ENCODE measurements around the gene CPEB2.

The CPEB2 gene

GRCh38 chr4:15001869-15002658 is at the start of gene CPEB2:
Gene CPEB2, plus strand, starts transcription at chr4:15002481. Its CDS starts 193 bp downstream, at chr4:15002674.
- DNase-seq (ENCODE audit: low spot score), result peak; percentile 96

GRCh38 chr4:14958436-14958835 is 43.8 kb upstream of the CPEB2 start:
- DNase-seq (ENCODE audit: low spot score), result no peak

DNA sequence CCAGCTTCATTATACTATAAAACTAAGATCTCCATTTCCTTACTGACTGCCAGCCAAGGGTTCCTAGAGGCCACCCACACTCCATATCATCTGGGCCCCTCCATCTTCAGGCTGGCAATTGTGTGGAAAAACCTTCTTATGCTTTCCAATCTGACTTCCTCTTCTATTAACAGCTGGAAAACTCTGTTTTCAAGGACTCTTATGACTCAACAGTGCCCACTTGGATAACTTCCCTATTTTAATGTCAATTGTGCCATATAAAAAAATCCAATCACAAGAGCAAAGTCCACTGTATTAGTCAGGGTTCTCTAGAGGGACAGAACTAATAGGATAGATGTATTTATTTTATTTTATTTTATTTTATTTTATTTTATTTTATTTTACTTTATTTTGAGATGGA is 41.0 kb upstream of the CPEB2 start:
- no peak for DNase-seq (ENCODE audit: low spot score)

- DNase-seq (ENCODE audit: low spot score), result no peak
Observed at GRCh38 chr4:14965071-14965470, 37.2 kb upstream of the CPEB2 start.

DNA sequence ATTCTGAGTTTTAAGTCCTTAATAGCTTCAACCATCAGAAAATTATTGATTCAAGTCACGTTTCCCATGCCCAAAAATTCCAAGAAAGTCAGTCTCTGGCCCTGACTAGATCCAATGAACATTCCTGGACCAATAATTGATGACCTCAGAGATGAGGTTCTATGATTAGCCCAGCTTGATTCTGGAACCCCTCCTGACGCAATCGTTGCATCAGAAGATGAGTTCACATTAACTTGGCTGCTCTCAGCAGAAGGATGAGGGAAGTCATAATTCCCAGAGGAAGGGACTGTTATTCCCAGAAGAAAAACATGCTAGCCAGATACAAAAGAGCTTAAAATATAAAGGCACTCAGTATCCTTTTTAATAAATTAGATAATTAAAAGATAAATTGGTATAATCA is 34.3 kb upstream of the CPEB2 start:
- no peak for DNase-seq (ENCODE audit: low spot score)

- no peak for DNase-seq (ENCODE audit: low spot score)
Observed at GRCh38 chr4:14977830-14978229, 24.5 kb upstream of the CPEB2 start.

- no peak for DNase-seq (ENCODE audit: low spot score)
Observed at GRCh38 chr4:14984448-14984847, 17.8 kb upstream of the CPEB2 start.

- DNase-seq (ENCODE audit: low spot score), result no peak
Observed at GRCh38 chr4:14985161-14985560, 17.1 kb upstream of the CPEB2 start.

- no peak for DNase-seq (ENCODE audit: low spot score)
Observed at GRCh38 chr4:14985843-14986242, 16.4 kb upstream of the CPEB2 start.

DNA sequence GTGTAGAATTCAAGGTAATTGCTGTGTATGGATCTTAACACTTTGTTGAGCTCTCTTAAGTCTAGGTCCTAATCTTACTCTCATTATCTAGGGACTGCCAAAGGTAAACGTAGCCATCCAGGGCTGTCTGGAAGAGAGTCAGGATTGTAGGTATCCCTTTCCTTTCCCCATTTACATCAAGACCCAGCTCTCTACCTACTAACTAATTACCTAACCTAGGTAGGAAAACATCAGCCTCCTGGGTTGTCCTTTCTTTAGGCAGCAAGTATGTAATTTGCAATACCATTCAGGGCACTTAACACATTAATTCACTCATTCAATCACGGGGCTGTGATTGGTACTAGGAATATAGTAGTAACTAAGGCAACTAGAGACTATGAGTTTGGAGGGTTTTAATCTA is 15.2 kb upstream of the CPEB2 start:
- no peak for DNase-seq (ENCODE audit: low spot score)

DNA sequence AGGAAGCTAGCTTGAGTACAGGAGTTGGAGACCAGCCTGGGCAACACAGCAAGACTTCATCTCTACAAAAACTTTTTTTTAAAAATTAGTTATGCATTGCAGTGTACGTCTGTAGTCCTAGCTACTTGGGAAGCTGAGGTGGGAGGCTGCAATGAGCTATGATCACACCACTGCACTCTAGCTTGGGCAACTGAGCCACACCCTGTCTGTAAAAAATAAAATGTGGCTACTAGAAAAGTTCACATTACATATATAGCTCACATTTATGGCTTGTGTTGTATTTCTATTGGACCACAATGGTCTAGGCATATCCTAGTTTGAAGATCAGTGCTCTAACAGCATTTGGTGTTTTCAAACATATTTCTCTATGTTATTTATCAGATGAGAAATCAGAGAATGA is 11.8 kb upstream of the CPEB2 start:
- no peak for DNase-seq (ENCODE audit: low spot score)

DNA sequence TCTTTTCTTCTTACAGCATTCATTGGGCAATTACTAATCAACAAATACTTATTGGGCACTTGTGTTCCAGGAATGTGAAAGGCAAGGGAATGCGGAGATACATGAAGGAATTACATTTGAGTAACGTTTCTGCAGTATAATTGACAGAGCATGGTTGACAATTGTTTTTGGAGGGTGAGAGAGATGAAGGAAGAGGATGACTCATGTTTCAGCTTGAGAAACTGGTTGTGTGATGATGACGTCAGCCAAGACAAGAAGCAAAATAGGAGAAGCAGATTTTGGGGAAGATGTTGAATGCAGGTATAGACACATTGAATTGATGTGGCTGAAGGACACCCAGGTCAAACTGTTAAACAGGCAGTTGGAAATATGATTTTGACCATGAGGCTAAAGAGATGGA is 8.0 kb upstream of the CPEB2 start:
- DNase-seq (ENCODE audit: low spot score), result no peak

DNA sequence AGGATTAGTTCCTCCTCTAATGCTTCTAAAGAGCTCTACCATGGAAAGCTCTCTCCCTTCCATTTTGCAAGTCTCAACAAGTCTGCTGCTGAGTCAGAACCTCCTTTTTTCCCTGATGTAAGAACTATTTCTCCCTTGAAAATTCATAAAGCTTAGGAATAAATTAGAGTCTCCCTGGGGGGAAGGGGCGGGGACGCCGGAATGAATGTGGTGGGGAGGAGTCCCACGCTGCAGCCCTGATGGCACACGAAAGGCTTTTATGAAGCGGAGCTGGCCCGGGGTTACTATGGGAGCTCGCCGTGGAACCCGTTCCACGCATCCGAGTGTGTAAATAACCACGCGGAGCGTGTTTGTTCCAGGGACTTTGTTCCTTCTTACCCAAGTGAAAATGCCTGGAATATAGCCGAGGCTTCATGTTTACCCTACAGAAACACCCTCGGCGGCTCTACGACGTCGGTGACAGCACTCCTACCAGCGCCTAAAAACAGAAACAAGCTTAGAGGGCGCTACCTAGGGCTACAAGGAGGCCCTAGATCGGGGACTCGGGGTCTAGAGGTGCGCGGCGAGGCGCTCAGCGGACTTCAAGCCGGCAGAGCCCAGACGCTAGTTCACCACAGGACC is 923 bp upstream of the CPEB2 start:
- DNase-seq (ENCODE audit: low spot score), result peak; percentile 84

DNA sequence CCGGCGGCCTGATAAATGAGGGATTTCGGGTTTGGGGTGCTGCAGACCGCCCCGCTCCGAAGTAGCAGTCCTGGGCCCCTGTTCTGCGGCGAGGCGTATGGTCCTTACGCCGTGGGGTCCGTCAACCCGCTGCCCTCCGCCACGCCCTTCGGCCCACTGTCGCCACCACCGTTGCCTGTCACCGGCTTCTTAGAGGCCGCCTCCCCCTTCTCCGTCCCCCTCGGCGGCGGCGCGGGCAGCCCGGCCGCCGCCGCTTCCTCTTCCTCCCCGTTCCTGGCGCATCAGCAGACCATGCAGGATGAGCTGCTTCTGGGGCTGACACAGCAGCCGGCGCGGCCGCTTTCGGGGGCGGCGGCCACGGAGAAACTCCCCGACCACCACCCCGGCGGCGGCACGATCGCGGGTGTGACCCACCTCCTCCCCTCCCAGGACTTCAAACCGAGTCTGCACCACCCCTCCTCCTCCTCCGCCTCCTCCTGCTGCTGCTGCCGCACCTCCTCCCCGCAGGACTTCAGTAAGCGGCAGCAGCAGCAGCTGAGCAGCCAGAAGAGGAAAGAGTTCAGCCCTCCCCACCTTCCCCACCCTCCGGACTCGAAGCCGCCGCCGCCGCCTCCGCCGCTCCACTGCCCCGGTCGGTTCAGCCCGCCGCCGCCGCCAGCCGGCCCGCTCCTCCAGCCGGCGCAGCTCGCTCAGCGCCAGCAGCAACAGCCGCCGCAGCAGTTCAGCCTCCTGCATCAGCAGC is 549 bp downstream of the CPEB2 start:
- DNase-seq (ENCODE audit: low spot score), result peak; percentile 79

DNA sequence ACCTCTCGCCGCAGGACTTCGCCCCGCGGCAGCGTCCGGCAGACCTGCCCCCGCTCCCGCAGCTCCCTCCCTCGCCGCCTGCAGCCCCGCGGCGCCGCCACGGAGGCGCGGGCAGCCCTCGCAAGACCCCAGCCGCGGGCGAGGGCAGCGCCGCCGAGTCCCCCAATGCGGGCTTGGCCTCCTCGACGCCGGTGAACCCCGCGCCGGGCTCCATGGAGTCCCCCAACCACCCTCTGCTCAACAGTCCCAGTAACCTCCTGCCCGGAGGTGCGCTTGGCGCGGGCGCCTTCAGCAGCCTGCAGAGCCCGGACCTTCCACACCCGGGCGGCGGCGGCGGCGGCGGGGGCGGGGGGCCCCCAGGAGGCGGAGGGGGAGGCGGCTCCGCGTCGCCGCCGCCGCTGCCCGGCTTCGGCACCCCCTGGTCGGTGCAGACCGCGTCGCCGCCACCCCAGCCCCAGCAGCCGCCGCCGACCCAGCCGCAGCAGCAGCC is 1.2 kb downstream of the CPEB2 start:
- DNase-seq (ENCODE audit: low spot score), result no peak

DNA sequence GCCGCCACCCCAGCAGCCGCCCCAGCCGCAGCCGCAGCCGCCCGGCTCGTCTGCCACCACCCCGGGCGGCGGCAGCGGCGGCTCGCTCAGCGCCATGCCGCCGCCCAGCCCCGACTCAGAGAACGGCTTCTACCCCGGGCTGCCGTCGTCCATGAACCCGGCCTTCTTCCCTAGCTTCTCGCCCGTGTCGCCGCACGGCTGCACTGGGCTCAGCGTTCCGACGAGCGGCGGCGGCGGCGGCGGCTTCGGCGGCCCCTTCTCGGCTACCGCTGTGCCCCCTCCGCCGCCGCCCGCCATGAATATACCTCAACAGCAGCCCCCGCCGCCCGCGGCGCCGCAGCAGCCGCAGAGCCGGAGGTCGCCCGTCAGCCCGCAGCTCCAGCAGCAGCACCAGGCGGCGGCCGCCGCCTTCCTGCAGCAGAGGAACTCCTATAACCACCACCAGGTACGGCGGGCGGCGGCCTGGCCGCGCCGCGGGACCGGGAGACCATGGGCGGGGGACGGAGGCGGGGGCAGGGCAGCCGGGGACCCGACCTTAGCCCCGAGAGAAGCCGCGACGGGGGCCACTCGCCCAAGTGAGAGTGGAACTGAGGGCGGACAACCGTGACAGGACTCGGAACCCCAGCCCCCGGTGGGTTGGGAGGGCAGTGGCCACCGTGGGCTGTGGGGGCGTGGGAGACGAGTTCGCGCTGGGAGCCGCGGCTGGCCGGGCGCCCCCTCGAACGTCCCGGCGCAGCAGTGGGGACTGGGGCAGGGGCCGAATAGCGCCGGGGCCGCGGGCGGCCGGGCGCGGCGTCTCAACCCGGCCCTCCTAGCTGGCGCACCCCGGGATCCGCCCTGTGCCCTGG is 1.8 kb downstream of the CPEB2 start:
- DNase-seq (ENCODE audit: low spot score), result no peak

DNA sequence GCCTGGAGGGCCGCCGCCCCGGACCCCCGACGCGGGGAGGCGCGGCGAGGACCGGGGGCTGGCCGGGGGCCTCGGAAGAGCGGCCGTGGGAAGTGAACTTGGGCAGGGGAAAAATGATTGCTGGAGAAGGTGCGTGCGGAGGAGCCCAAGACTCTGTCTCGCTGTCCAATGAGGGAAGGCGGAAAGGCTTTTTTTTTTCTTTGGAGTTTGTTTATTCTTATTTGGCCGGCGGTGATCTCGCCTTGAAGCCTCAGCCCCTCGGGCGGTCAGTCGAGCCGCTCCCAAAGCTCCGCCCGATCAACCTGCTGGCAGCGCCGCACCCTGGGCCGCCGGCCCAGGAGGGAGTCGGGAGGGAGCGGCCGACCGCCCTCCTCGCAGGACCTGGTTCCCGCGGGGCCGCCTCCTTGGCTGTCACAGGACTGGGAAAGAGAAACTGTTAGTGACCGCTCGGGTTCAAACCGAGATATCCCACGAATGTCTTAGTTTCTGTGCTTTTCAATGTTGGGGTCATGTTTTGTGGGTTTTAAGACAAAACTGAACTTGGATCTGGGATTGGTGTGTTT is 2.5 kb downstream of the CPEB2 start:
- DNase-seq (ENCODE audit: low spot score), result peak; percentile 66

DNA sequence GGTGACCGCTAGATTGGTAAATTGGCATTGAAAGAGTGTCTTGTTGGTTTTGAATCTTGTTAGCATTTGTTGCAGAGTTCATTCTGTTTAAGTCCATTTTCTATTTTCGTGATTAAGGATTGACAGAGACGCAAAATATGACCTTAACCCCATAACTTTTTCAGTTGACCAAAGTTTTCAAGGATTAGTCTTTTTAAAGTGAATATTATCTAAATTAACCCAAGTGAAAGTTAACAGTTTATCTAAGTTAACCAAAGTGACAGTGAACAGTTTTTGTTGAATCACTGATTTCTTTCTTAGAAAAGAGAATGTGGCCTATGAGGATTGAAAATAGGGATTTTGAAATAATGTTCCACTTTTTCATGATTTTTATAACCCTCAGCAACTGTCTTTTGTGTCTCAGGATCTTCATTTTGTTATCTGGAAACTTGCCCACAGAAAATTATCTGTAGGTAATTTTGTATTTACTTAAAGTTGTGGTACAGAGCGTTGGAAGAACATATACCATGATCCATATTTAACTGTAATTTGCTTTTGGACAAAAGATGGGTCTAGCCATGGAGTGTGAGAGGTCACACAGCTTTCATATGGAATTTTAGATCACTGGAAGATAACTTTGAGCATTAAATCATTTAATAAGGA is 3.3 kb downstream of the CPEB2 start:
- no peak for DNase-seq (ENCODE audit: low spot score)

GRCh38 chr4:15006416-15007024 is 4.2 kb downstream of the CPEB2 start:
- DNase-seq (ENCODE audit: low spot score), result peak; percentile 74

GRCh38 chr4:15007201-15007600 is 4.9 kb downstream of the CPEB2 start:
- no peak for DNase-seq (ENCODE audit: low spot score)

All from pons (tissue), 1 donor.